GM12875 (cell line): ENCODE measurements around the gene LMBR1.
"Not testable (repeated sequence)": the region's sequence is repeated elsewhere in the genome, so short reads cannot be mapped to it uniquely, and the experiment has no call there.

Source experiments
- H3K4me3 ChIP-seq: one replicate; pipeline ENCODE4 v1.5.1; 2011; ENCODE audit warnings: low read depth, low read length, control low read depth
- TF ChIP-seq, protein P1 (sequence below): IDR thresholded peaks from 2 replicates; pipeline ENCODE4 v1.5.1; 2011; ENCODE audit warnings: low read depth, mild to moderate bottlenecking, control low read depth, inconsistent platforms, low read length, moderate library complexity, borderline replicate concordance; ENCODE audit not compliant: insufficient read depth

LMBR1 gene

DNA sequence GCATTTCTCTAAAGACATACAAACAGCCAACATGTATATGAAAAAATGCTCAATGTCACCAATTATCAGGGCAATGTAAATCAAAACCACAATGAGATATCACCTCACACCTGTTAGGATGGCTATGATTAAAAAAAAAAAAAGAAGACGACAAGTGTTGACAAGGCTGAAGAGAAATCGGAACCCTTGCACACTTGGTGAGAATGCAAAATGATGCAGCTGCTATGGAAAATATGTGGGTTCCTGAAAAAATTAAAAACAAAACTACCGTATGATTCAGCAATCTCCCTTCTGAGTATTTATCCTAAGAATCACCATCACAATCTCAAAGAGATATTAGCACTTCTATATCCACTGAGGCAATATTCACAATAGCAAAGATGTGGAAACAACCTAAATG is 11.3 kb downstream of the LMBR1 start:
- H3K4me3 ChIP-seq = no peak overlapping the region
- TF ChIP-seq, protein P1, sequence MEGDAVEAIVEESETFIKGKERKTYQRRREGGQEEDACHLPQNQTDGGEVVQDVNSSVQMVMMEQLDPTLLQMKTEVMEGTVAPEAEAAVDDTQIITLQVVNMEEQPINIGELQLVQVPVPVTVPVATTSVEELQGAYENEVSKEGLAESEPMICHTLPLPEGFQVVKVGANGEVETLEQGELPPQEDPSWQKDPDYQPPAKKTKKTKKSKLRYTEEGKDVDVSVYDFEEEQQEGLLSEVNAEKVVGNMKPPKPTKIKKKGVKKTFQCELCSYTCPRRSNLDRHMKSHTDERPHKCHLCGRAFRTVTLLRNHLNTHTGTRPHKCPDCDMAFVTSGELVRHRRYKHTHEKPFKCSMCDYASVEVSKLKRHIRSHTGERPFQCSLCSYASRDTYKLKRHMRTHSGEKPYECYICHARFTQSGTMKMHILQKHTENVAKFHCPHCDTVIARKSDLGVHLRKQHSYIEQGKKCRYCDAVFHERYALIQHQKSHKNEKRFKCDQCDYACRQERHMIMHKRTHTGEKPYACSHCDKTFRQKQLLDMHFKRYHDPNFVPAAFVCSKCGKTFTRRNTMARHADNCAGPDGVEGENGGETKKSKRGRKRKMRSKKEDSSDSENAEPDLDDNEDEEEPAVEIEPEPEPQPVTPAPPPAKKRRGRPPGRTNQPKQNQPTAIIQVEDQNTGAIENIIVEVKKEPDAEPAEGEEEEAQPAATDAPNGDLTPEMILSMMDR = no peak

DNA sequence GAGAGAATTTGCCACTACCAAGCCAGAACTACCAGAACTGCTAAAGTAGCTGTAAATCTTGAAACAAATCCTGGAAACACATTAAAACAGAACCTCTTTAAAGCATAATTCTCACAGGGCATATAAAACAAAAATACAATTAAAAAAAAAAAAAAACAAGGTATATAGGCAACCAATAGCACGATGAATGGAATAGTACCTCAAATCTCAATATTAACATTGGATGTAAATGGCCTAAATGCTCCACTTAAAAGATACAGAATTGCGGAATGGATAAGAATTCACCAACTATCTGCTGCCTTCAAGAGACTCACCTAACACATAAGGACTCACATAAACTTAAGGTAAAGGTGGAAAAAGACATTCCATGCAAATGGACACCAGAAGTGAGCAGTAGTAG is 17.2 kb downstream of the LMBR1 start:
- no peak overlapping the region for H3K4me3 ChIP-seq
- TF ChIP-seq, protein P1 = no peak

DNA sequence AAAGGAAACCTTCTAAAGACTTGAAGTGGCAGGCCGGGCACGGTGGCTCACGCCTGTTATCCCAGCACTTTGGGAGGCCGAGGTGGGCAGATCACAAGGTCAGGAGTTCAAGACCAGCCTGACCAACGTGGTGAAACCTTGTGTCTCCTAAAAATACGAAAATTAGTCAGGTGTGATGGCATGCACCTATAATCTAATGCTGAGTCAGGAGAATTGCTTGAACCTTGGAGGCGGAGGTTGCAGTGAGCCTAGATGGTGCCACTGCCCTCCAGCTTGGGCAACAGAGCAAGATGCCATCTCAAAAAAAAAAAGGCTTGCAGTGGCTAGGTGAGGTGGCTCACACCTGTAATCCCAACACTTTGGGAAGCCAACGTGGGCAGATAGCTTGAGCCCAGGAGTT is 24.6 kb downstream of the LMBR1 start:
- not testable (repeated sequence) for H3K4me3 ChIP-seq

DNA sequence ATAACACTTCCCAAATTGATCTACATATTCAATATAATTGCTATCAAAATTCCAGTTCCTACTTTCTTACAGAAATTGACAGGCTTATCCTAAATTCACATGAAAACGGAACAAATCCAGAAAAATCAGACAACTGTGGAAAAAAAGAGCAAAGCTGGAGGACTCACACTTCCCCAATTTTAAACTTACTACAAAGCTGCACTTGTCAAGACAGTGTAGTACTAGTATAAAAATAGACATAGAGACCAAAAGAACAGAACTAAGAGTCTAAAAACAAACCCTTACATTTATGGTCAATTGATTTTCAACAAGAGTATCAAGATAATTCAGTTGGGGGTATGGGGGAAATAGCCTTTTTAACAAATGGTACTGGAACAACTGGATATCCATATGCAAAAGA is 27.5 kb downstream of the LMBR1 start:
- no peak overlapping the region for H3K4me3 ChIP-seq
- TF ChIP-seq, protein P1 = no peak

DNA sequence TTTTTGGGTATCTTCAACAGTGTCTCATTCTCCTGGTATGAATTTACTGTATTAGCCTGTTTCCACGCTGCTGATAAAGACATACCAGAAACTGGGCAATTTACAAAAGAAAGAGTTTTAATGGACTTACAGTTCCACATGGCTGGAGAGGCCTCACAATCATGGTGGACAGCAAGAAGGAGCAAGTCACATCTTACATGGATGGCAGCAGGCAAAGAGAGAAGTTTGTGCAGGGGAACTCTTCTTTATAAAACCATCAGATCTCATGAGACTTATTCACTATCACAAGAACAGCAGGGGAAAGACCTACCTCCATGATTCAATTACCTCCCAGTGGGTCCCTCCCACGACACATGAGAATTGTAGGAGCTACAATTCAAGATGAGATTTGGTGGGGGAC is 31.0 kb downstream of the LMBR1 start:
- not testable (repeated sequence) for H3K4me3 ChIP-seq

DNA sequence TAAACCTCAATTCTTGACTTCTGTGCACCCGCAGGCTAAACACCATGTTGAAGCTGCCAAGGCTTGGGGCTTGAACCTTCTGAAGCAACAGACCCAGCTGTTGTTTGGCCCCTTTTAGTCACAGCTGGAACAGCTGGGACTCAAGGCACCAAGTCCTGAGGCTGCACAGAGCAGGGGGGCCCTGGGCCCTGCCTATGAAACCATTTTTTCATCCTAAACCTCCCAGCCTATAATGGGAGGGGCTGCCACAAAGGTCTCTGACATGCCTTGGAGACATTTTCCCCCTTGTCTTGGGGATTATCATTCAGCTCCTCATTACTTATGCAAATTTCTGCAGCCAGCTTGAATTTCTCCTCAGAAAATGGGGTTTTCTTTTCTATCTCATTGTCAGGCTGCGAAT is 31.8 kb downstream of the LMBR1 start:
- TF ChIP-seq, protein P1 = no peak
- H3K4me3 ChIP-seq = no peak overlapping the region

DNA sequence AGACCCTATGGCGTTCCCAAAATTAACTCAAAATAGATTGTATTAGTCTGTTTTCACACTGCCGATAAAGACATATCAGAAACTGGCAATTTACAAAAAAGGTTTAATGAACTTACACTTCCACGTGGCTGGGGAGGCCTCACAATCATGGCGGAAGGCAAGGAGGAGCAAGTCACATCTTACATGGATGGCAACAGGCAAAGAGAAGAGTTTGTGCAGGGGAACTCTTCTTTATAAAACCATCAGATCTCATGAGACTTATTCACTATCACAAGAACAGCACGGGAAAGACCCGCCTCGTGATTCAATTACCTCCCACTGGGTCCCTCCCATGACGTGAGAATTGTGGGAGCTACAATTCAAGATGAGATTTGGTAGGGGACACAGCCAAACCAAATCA is 32.9 kb downstream of the LMBR1 start:
- not testable (repeated sequence) for H3K4me3 ChIP-seq

DNA sequence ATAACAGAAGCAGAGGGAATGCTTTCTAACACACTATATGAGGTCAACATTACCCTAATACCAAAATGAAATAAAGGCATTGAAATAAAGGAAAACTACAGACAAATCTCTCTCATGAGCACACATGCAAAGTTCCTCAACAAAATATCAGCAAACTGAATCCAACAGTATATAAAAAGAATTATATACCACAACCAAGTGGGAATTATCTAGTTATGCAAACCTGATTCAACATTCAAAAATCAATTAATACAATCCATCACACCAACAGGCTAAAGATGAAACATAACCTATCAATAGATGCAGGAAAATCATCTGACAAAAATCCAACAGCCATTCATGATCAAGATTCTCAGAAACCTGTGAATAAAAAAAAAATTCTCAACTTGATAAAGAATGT is 34.5 kb downstream of the LMBR1 start:
- H3K4me3 ChIP-seq = no peak overlapping the region
- TF ChIP-seq, protein P1 = no peak

DNA sequence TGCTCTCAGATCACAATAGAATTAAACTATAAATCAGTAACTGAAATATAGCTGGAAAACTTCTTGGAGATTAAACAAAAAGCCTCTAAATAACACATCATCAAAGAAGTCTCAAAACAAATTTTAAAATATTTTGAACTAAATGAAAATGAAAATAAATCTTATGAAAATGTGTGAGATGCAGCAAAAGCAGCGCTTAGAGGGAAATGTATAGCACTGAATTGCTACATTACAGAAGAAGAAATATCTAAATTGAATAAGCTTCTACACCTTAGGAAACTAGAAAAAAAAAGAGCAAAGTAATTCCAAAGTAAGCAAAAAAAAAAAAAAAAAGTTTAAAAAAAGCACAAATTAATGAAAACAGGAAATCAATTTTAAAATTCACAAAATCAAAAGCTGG is 35.2 kb downstream of the LMBR1 start:
- no peak overlapping the region for H3K4me3 ChIP-seq
- TF ChIP-seq, protein P1 = no peak
